Measurements from ENCODE around the gene RPL28. TPM values are rescaled to one million over a fixed set of nuclear protein-coding genes. Genes with fewer than 3 reads are reported as not detected.

Gene RPL28
- total and polyA plus RNA-seq, 2 of the 13 experiments (the other 11 are each of a cell fraction or from before 2014, with no cell fraction given) = 105 to 420 TPM

GRCh38 chr19:55339105-55339888 lies 46.4 kb upstream of the RPL28 start, which contains the start of gene KMT5C (continued):
- TF ChIP-seq TAF1 (CRISPR knock-in tag; IDR thresholded peaks at IDR 0.05) (peak; percentile 61; the same call in 1 of the 2 replicates), HNF4G (IDR thresholded peaks at IDR 0.05; ENCODE audit: borderline replicate concordance, low read depth, low read length) (no peak), HNF4G (CRISPR knock-in tag; IDR thresholded peaks at IDR 0.05; ENCODE audit: borderline replicate concordance, low read depth) (no peak), TOE1 (CRISPR knock-in tag; IDR thresholded peaks at IDR 0.05) (no peak), SP140L (CRISPR knock-in tag; IDR thresholded peaks at IDR 0.05; ENCODE audit: borderline replicate concordance) (no peak), CHCHD3 (CRISPR knock-in tag; IDR thresholded peaks at IDR 0.05) (no peak), ZBTB8A (CRISPR knock-in tag; IDR thresholded peaks at IDR 0.05; ENCODE audit: borderline replicate concordance, low read depth) (no peak), ZNF639 (CRISPR knock-in tag; conservative IDR thresholded peaks at IDR 0.05) (no peak), MYNN (CRISPR knock-in tag; IDR thresholded peaks at IDR 0.05; ENCODE audit: low read depth) (no peak), GLI4 (CRISPR knock-in tag; IDR thresholded peaks at IDR 0.05; ENCODE audit: borderline replicate concordance) (no peak), SIN3B (IDR thresholded peaks at IDR 0.05; ENCODE audit: low read length) (no peak), ZNF609 (CRISPR knock-in tag; IDR thresholded peaks at IDR 0.05; ENCODE audit: borderline replicate concordance) (no peak), EP300 (IDR thresholded peaks at IDR 0.05; ENCODE audit: low read depth in 2 of 2, low read length in 2 of 2) (no peak), EP300 (CRISPR knock-in tag; IDR thresholded peaks at IDR 0.05; ENCODE audit: borderline replicate concordance) (no peak), WIZ (CRISPR knock-in tag; IDR thresholded peaks at IDR 0.05) (no peak)

Measured in HepG2 (cell line).